Measurements from ENCODE around the gene HSDL2.

GRCh38 chr9:112411626-112412027 lies 31.7 kb downstream of the HSDL2 start:
- TF ChIP-seq MYC (IDR thresholded peaks at IDR 0.05; ENCODE audit: insufficient read depth, insufficient read length, insufficient replicate concordance, low read length, severe bottlenecking) (no peak), SIN3A (IDR thresholded peaks at IDR 0.05; ENCODE audit: low read depth, low read length) (no peak), EGR1 (IDR thresholded peaks at IDR 0.05; ENCODE audit: borderline replicate concordance in 1 of 2, low read depth in 2 of 2, low read length in 2 of 2) (no peak)
